ENCODE results near the gene SLC35F6.
A peak's percentile ranks its signal among the peaks of the same experiment; 100 is the strongest.
"Not testable (repeated sequence)": the region's sequence is repeated elsewhere in the genome, so short reads cannot be mapped to it uniquely, and the experiment has no call there.

SLC35F6 gene

DNA sequence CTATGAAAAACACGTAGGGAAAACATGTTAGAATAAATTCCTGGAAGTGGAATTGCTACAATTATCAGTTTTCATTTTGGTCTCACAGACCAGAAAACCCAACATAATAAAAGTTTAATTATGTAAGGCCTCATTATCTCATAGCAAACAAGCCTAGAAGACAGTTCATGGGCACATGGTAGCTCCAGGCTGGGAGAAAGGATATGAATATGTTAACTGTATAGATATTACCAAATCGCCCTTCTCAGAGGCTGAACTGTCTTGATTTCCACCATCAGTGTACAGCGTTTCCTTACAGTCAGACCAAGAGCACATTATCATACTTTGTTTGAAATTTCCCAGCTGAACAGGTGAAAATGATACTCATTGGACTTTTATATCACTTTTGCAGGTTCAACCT is 17.1 kb upstream of the SLC35F6 start:
- Histone ChIP-seq H3K9me3 (ENCODE audit: insufficient read depth, low read length) (peaks cover 6% of the 10 kb centered on the region), H3K36me3 (ENCODE audit: insufficient read depth, insufficient read length, low read length) (peaks cover 4% of the 10 kb centered on the region), H3K4me1 (ENCODE audit: insufficient read depth, insufficient read length) (peaks cover 2% of the 10 kb centered on the region), H3K9ac (ENCODE audit: insufficient read length, low read depth) (no peak overlapping the region), H3K4me3 (ENCODE audit: insufficient read length, low read depth) (no peak overlapping the region), H3K27me3 (ENCODE audit: insufficient read depth, insufficient read length) (no peaks in the 10 kb centered on the region)
- no peak for TF ChIP-seq YY1 (IDR thresholded peaks at IDR 0.05; ENCODE audit: insufficient read depth, insufficient read length)
- TF ChIP-seq ZNF274 (IDR thresholded peaks at IDR 0.05; ENCODE audit: low read depth, low read length) = no peak
- TF ChIP-seq SUZ12 (IDR thresholded peaks at IDR 0.05; ENCODE audit: extremely low read depth, insufficient read depth, insufficient read length) = no peak
- no peak for DNase-seq (ENCODE audit: low read depth, low spot score)

DNA sequence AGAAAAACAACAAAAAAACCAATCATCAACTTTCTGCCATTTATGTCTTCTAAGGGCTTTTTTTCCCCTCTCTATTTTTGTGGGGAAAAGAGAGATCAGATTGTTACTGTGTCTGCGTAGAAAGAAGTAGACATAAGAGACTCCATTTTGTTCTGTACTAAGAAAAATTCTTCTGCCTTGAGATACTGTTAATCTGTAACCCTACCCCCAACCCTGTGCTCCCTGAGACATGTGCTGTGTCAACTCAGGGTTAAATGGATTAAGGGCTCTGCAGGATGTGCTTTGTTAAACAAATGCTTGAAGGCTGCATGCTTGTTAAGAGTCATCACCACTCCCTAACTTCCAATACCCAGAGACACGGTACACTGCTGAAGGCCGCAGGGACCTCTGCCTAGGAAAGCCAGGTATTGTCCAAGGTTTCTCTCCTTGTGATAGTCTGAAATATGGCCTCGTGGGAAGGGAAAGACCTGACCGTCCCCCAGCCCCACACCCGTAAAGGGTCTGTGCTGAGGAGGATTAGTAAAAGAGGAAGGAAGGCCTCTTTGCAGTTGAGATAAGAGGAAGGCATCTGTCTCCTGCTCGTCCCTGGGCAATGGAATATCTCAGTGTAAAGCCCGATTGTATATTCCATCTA is 14.2 kb upstream of the SLC35F6 start:
- H3K4me3 ChIP-seq (ENCODE audit: insufficient read length, low read depth); H3K9me3 ChIP-seq (ENCODE audit: insufficient read depth, low read length); H3K27me3 ChIP-seq (ENCODE audit: insufficient read depth, insufficient read length); H3K4me1 ChIP-seq (ENCODE audit: insufficient read depth, insufficient read length); H3K9ac ChIP-seq (ENCODE audit: insufficient read length, low read depth); H3K36me3 ChIP-seq (ENCODE audit: insufficient read depth, insufficient read length, low read length): not testable (repeated sequence)
- peak; percentile 74 for DNase-seq (ENCODE audit: low read depth, low spot score)

DNA sequence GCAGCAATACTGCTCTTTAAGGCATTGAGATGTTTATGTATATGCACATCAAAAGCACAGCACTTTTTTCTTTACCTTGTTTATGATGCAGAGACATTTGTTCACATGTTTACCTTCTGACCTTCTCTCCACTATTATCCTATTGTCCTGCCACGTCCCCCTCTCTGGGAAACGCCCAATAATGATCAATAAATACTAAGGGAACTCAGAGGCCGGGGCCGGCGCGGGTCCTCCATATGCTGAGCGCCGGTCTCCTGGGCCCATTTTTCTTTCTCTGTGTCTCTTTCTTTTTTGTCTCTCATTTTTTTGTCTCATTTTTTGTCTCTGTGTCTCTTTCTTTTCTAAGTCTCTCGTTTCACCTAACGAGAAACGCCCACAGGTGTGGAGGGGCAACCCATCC is 13.6 kb upstream of the SLC35F6 start:
- not testable (repeated sequence) for H3K27me3 ChIP-seq (ENCODE audit: insufficient read depth, insufficient read length); DNase-seq (ENCODE audit: low read depth, low spot score); H3K9me3 ChIP-seq (ENCODE audit: insufficient read depth, low read length); H3K36me3 ChIP-seq (ENCODE audit: insufficient read depth, insufficient read length, low read length); H3K4me1 ChIP-seq (ENCODE audit: insufficient read depth, insufficient read length)
- peak overlapping the region; percentile 26 for H3K4me3 ChIP-seq (ENCODE audit: insufficient read length, low read depth)
- H3K9ac ChIP-seq (ENCODE audit: insufficient read length, low read depth) = peak overlapping the region; percentile 72

- TF ChIP-seq ZNF274 (IDR thresholded peaks at IDR 0.05; ENCODE audit: low read depth, low read length) (no peak), SUZ12 (IDR thresholded peaks at IDR 0.05; ENCODE audit: extremely low read depth, insufficient read depth, insufficient read length) (no peak), YY1 (IDR thresholded peaks at IDR 0.05; ENCODE audit: insufficient read depth, insufficient read length) (no peak)
- H3K4me3 ChIP-seq (ENCODE audit: insufficient read length, low read depth) = no peak overlapping the region
- H3K9ac ChIP-seq (ENCODE audit: insufficient read length, low read depth) = no peak overlapping the region
- peaks cover 2% of the 10 kb centered on the region for H3K4me1 ChIP-seq (ENCODE audit: insufficient read depth, insufficient read length)
- H3K27me3 ChIP-seq (ENCODE audit: insufficient read depth, insufficient read length) = no peaks in the 10 kb centered on the region
- no peak for DNase-seq (ENCODE audit: low read depth, low spot score)
- H3K36me3 ChIP-seq (ENCODE audit: insufficient read depth, insufficient read length, low read length) = peaks cover 4% of the 10 kb centered on the region
- H3K9me3 ChIP-seq (ENCODE audit: insufficient read depth, low read length) = peaks cover 6% of the 10 kb centered on the region
Observed at GRCh38 chr2:26752656-26753055, 11.4 kb upstream of the SLC35F6 start.

GRCh38 chr2:26754539-26754938 is 9.5 kb upstream of the SLC35F6 start:
- peaks cover 7% of the 10 kb centered on the region for H3K4me1 ChIP-seq (ENCODE audit: insufficient read depth, insufficient read length)
- no peak overlapping the region for H3K9ac ChIP-seq (ENCODE audit: insufficient read length, low read depth)
- no peak for DNase-seq (ENCODE audit: low read depth, low spot score)
- no peak for TF ChIP-seq YY1 (IDR thresholded peaks at IDR 0.05; ENCODE audit: insufficient read depth, insufficient read length)
- TF ChIP-seq ZNF274 (IDR thresholded peaks at IDR 0.05; ENCODE audit: low read depth, low read length) = no peak
- TF ChIP-seq SUZ12 (IDR thresholded peaks at IDR 0.05; ENCODE audit: extremely low read depth, insufficient read depth, insufficient read length) = no peak
- H3K27me3 ChIP-seq (ENCODE audit: insufficient read depth, insufficient read length) = no peaks in the 10 kb centered on the region
- peaks cover 4% of the 10 kb centered on the region for H3K36me3 ChIP-seq (ENCODE audit: insufficient read depth, insufficient read length, low read length)
- H3K9me3 ChIP-seq (ENCODE audit: insufficient read depth, low read length) = peaks cover 6% of the 10 kb centered on the region
- no peak overlapping the region for H3K4me3 ChIP-seq (ENCODE audit: insufficient read length, low read depth)

- no peak for DNase-seq (ENCODE audit: low read depth, low spot score)
- peaks cover 7% of the 10 kb centered on the region for H3K4me1 ChIP-seq (ENCODE audit: insufficient read depth, insufficient read length)
- H3K9ac ChIP-seq (ENCODE audit: insufficient read length, low read depth) = peak overlapping the region; percentile 9
- no peak overlapping the region for H3K4me3 ChIP-seq (ENCODE audit: insufficient read length, low read depth)
- no peak for TF ChIP-seq SUZ12 (IDR thresholded peaks at IDR 0.05; ENCODE audit: extremely low read depth, insufficient read depth, insufficient read length)
- TF ChIP-seq ZNF274 (IDR thresholded peaks at IDR 0.05; ENCODE audit: low read depth, low read length) = no peak
- no peak for TF ChIP-seq YY1 (IDR thresholded peaks at IDR 0.05; ENCODE audit: insufficient read depth, insufficient read length)
- H3K27me3 ChIP-seq (ENCODE audit: insufficient read depth, insufficient read length) = no peaks in the 10 kb centered on the region
- H3K36me3 ChIP-seq (ENCODE audit: insufficient read depth, insufficient read length, low read length) = peaks cover 4% of the 10 kb centered on the region
- peaks cover 6% of the 10 kb centered on the region for H3K9me3 ChIP-seq (ENCODE audit: insufficient read depth, low read length)
Observed at GRCh38 chr2:26754972-26755670, 9.0 kb upstream of the SLC35F6 start.

GRCh38 chr2:26756337-26756736 is 7.7 kb upstream of the SLC35F6 start:
- TF ChIP-seq SUZ12 (IDR thresholded peaks at IDR 0.05; ENCODE audit: extremely low read depth, insufficient read depth, insufficient read length) (no peak), ZNF274 (IDR thresholded peaks at IDR 0.05; ENCODE audit: low read depth, low read length) (no peak), YY1 (IDR thresholded peaks at IDR 0.05; ENCODE audit: insufficient read depth, insufficient read length) (no peak)
- H3K27me3 ChIP-seq (ENCODE audit: insufficient read depth, insufficient read length) = no peaks in the 10 kb centered on the region
- peaks cover 1% of the 10 kb centered on the region for H3K36me3 ChIP-seq (ENCODE audit: insufficient read depth, insufficient read length, low read length)
- H3K9me3 ChIP-seq (ENCODE audit: insufficient read depth, low read length) = peaks cover 5% of the 10 kb centered on the region
- DNase-seq (ENCODE audit: low read depth, low spot score) = no peak
- H3K9ac ChIP-seq (ENCODE audit: insufficient read length, low read depth) = no peak overlapping the region
- no peak overlapping the region for H3K4me3 ChIP-seq (ENCODE audit: insufficient read length, low read depth)
- H3K4me1 ChIP-seq (ENCODE audit: insufficient read depth, insufficient read length) = peaks cover 6% of the 10 kb centered on the region
